ENCODE results near the gene WWTR1.

The WWTR1 gene

DNA sequence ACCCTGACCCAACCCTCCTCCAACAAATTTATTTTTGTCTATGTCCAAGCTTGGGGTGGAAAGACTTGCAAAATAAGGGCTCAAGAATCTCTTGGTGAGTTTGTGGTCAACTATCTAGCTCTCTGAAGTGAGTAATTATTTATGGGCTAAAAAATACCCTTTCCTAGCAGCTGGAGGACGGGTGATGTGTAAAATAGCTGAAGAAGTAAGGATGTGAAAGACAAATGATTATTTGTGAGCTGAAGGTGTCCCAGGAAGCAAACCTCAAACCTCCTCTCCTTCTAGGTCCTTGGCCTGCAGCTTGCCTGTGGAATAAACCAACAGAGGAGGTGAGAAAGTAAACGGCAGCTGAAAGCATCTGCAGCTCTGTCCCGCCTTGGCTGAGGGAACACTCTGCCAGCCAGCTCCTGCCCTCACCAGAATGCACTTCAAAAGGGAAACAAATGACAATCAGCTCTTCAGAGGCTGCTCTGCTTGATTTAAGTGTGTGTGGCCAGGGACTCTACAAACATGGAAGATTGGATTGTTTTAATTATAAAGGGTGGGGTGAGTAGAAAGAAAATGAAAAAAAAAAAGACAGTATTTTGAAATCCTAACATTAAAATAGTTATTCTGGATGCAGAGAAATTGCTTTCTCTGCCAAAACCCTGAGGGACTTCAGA, 123.0 kb downstream of the WWTR1 start:
- no peak for DNase-seq (ENCODE audit: low read depth, low spot score)

GRCh38 chr3:149534082-149534481, 123.7 kb downstream of the WWTR1 start:
- DNase-seq (ENCODE audit: low read depth, low spot score) = no peak

DNA sequence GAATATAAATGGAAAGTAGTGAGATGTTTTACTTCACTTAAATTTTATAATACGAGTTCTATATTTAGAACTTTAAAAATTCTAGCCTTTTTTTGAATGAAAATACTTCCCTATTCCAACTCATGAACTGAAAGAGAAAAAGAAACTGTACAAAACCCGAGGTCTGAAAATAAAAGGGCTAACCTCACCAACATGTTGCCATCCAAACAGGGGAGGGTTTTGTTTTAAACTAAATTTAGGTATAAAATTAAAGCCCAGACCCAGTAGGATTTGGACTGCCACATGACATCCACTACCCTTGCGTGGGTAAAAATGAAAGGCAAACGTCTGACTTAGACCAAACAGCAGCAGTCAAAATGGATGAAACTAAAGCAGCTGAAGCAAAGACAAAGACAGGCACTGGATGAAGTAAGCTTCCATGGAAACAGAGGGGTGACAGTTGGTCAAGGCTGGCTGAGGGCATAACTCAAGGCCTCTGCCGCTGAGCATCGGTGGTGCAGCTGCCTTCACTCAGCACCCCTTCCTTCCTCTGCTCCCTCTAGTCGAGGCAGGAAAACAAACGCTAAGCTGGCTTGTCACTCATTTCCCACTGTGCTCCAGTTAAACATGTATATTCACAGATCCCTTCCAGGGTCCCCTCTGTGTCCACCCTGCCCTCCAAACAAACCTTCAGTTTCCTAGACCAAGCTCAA, 125.2 kb downstream of the WWTR1 start:
- no peak for DNase-seq (ENCODE audit: low read depth, low spot score)

DNA sequence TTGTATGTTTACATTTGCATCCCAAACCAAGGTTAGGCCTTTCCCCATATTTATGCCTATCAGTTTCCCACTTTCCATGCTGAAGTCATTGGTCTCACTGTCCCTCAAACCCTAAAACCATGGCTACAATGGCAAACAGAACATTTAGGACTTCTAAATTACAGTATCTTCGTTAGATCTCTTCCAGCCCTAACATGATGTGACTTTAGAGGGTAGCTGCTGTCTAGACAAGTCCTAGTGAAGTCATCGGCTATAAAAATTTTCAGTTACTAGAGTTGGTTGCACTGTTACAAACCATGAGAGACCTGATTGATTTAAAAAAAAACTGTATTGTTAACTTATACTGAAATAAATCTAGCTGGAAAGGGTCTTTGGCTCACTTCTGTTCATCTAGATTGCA, 128.7 kb downstream of the WWTR1 start:
- DNase-seq (ENCODE audit: low read depth, low spot score) = no peak

GRCh38 chr3:149528340-149528650, 129.5 kb downstream of the WWTR1 start:
- DNase-seq (ENCODE audit: low read depth, low spot score) = no peak

- no peak for DNase-seq (ENCODE audit: low read depth, low spot score)
Observed at GRCh38 chr3:149527531-149528339, 130.1 kb downstream of the WWTR1 start.

DNA sequence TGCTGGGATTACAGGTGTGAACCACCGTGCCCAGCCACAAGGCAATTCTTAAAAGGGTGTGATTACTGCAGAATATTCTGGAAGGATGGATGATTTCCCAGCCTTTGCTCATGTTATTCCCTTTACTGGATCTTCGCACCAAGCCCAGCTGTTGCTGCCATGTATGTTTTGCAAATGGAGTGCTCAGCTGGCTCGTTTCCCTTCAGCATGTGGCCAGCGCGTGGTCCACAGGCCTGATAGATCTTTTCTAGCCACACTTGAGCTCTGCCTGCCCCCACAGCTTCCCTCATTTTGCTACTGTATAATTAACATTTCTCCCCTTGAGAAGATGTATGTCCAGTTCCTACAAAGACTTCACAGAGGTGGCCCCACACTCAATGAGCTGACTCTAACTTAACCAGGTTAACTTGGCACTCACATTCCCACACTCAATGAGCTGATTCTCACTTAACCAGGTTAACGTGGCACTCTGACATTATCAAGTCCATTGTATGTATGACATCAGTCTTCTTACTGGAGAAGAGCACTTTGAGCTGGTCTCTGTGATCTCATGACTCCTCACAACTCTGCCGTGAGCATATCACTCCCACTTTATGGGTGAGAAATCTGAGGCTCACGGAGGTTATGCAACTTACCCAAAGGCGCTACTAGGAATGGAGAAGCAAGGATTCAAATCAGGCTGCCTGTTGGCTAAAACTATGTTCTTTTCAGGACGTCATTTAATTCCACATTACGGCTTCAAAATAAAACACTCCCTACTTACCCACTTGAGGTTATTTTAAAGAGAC, 134.1 kb downstream of the WWTR1 start:
- DNase-seq (ENCODE audit: low read depth, low spot score) = no peak

DNA sequence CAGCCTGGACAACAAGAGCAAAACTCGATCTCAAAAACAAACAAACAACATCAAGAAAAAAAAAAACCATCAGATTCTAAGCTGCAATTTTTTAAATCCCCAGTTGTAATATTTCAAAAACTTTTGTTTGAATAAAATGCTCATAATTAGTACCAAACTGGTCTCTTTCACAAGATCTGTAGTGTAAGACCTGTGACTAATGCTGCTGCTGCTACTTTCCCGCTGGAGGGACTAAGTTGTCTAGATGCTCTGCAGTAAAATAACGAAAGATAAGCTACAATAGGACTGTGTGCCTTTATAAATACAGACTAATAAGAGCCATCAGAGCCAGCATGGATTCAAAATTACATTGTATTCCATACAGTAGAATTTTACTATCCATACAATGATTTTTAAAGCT, 137.9 kb downstream of the WWTR1 start:
- DNase-seq (ENCODE audit: low read depth, low spot score) = no peak

DNA sequence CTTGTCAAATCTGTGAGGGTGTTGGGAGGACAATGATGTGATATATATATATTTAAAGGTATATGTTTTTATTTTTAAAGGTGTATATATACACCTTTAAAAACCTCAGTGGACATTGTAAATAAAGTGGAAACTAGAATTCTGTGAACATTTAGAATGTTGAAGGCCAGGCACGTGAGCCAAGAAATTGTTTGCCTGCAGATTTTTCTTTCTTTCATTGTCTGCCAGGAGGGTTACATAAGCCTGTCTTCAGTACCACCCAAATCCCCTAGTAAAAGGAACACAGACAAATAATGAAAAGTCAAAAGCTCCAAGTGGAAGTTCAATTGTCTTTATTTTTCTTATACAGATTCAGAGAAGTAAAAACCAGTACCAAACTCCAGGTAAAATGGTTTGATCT, 140.9 kb downstream of the WWTR1 start:
- no peak for DNase-seq (ENCODE audit: low read depth, low spot score)

- no peak for DNase-seq (ENCODE audit: low read depth, low spot score)
Observed at GRCh38 chr3:149515249-149515648, 142.6 kb downstream of the WWTR1 start.

DNA sequence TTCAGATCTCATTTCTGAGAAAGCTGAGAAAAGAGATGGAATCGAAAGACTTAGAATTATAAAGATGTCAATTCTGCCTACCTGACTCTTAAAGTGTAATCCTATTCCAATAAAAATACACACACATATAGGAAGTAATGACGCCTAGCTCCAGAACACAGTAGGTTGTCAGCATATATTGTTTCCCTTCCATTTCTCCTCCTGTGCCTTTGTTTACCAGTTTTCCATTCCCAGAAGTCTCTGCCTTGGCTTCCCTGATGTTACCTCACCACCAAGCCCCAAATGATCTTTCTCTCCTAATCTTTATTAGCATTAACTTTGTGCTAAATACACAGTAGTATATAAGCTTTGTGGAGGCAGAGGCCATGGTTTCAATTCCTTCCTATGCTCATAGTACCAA, 143.4 kb downstream of the WWTR1 start:
- DNase-seq (ENCODE audit: low read depth, low spot score) = no peak

DNA sequence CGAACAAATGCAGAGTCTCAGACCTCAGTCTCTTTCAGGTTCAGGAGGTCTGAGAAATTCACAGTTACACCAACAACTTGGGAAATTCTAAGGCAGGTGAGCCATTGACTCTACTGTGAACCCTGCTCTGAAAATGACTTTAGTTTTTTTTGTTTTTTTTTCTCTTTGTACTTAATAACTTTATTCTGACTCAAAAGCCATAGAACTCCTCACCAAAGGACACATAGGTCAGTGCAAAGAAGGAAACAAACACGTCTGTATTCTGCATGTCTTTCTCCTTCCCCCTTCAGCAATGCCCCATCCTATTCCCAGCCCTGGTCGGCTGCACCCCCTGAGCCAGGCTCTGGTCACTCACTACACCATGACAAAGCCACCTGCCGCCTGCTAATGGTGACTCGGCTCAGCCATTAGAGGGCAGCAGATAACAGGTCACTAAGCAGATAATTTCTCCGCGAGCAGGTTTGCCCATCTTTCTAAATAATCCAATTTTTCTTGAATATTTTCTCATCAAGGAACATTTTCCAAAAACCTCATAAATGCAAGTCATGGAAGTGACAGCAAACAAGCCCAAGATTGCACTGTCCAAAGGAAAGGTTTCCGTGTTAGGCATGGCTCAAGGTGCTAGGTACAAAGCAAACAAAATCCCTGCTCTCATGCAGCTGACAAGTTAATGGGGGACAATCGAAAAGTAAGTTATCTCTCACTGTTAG, 145.6 kb downstream of the WWTR1 start:
- DNase-seq (ENCODE audit: low read depth, low spot score) = peak; percentile 72

DNA sequence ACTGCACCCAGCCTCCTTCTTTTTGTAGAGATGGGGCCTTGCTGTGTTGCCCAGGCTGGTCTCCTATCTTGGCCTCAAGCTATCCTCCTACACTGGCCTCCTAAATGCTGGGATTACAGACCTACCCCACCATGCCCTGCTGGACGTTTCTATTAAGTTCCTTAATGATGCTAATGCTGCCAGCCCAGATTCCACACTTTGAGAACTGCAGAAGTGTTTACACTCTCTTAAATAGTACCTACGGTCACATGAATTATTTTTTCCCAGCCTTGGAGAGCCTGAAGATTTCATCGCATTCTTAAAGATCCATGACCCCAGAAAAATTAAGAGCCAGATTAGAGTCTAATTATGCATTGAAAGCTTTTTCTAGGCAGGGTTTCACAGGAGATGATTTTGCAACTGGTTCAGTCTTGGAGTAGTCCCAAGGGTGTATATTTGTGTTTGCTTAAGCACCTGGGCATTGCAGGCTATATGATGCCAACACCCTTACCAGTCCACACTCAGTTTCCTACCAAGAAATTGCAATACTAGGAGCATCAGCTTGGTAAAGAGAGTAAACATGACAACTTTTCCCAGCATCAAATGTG, 146.7 kb downstream of the WWTR1 start:
- no peak for DNase-seq (ENCODE audit: low read depth, low spot score)

DNA sequence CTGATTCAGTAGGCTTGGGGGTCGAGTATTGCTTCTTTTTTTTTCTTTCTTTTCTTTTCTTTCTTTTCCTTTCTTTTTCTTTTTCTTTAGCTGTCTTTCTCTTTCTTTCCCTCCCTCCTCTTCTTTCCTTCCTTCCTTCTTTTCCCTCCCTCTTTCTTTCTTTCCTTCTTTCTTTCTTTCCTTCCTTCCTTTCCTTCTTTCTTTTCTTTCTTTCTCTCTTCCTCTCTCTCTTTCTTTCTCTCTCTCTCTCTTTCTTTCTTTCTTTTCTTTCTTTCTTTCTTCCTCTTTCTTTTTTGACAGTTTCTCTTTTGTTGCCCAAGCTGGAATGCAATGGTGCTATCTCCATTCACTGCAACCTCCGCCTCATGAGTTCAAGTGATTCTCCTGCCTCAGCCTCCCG, 147.3 kb downstream of the WWTR1 start:
- no peak for DNase-seq (ENCODE audit: low read depth, low spot score)

GRCh38 chr3:149509526-149509925, 148.3 kb downstream of the WWTR1 start:
- peak; percentile 34 for DNase-seq (ENCODE audit: low read depth, low spot score)

DNA sequence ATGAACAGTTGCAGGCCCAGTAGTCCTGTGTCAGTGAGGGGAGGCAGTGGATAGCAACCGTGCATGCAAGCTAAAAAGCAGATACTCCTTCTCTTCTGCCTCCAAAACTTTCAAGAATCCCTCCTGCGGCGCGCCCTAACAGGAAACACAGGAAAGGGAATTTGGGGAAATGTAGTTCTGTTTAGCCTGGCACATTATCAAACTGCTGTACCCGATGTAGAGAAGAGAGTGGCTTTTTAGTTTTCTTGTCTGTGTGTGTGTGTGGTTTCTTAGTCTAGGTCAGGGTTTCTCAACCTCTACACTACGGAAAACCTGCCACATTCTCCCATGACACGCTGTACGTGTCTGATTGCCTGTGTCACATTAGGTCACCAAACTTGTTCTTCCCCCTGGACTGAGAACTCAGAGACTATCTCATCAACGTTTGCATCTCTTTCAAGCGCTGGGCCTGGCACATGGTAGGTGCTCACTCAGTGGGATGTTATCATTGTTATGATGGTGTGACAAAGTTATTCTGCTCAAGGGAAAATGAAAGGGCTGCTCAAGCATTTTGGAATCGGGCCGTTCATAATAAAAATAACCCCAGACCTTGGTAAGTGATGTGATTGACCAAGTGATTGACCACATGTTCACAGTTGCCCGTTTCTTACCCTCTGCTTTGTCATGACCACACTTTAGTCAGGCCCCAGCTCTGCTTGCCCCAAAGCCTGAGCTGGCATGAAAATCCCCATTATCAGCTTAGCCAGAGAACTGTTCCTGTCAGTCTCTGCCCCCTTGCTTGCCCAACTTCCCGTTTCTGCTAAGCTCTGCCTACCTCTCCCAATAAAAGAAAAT, 150.1 kb downstream of the WWTR1 start:
- DNase-seq (ENCODE audit: low read depth, low spot score) = peak; percentile 19

- no peak for DNase-seq (ENCODE audit: low read depth, low spot score)
Observed at GRCh38 chr3:149506965-149507364, 150.9 kb downstream of the WWTR1 start.

GRCh38 chr3:149506540-149506939, 151.3 kb downstream of the WWTR1 start:
- no peak for DNase-seq (ENCODE audit: low read depth, low spot score)

DNA sequence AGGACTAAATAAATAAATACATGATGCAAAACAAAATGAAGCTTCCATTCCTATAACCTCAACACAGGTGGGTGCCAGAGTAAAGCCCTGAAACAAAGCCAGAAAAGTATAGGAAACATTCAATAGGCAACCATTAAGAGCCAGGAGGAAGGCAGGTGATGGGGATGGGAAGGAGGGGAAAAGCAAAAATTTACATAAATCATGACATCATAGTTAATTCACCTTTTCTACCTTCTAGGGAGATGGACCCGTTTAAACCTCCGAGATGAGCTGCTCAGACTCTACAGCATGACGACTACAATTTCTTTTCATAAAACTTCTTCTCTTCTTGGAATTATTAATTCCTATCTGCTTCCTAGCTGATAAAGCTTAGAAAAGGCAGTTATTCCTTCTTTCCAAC, 155.4 kb downstream of the WWTR1 start:
- no peak for DNase-seq (ENCODE audit: low read depth, low spot score)

DNA sequence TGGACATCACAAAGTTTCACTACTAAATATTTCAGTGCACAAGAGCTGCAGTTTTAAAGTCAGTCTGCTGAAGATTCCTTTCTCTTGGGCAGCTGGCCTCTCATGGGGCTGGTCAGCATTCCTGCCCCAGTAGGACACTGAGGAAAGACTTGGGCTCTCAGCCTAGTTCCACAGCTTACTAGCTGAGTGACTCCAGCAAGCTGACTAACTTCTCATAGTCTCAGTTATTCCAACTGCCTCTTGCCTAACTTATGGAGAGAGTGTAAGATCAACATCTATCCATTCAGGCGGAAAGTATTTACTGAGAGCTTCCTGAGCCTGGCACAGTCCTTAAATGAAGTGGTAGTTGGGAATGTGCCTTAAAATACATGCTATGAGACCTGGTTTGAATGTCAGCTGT, 156.3 kb downstream of the WWTR1 start:
- no peak for DNase-seq (ENCODE audit: low read depth, low spot score)

Data from ELF-1 (cell line).